HepG2 (cell line): ENCODE data around the gene TBCCD1. TPM values are rescaled to one million over a fixed set of nuclear protein-coding genes. Genes with fewer than 3 reads are reported as not detected.
A peak's percentile ranks its signal among the peaks of the same experiment; 100 is the strongest.

Experiments used
- EED ChIP-seq: sonication (generic); formaldehyde crosslinking; IDR thresholded peaks from 2 replicates; pipeline ENCODE4 v1.5.0; 2020; ENCODE audit warnings: mild to moderate bottlenecking, missing genetic modification reagents
- FOXK1 ChIP-seq: sonication (generic); formaldehyde crosslinking; IDR thresholded peaks from 2 replicates; pipeline ENCODE4 v1.4.0; 2020; ENCODE audit warnings: low read depth, missing genetic modification reagents, borderline replicate concordance
- NFIC ChIP-seq: IDR thresholded peaks from 2 replicates; pipeline ENCODE4 v1.6.1; 2012; ENCODE audit warnings: mild to moderate bottlenecking, low read length, inconsistent platforms
- NFKBIZ ChIP-seq: IDR thresholded peaks from 2 replicates; pipeline ENCODE4 v1.6.1; 2018; ENCODE audit warnings: missing genetic modification reagents, missing compliant biosample characterization
- REST ChIP-seq, 2 experiments: IDR thresholded peaks; 2 replicates each; pipeline ENCODE4 v1.6.1; 2011 to 2012; ENCODE audit warnings: low read length in 2 of 2, borderline replicate concordance in 1 of 2, low read depth in 1 of 2, mild to moderate bottlenecking in 1 of 2, moderate library complexity in 1 of 2
- RXRA ChIP-seq: sonication (generic); formaldehyde crosslinking; IDR thresholded peaks from 2 replicates; pipeline ENCODE4 v1.5.1; 2020; ENCODE audit warnings: missing genetic modification reagents
- ZBTB1 ChIP-seq: sonication (generic); formaldehyde crosslinking; IDR thresholded peaks from 2 replicates; pipeline ENCODE4 v1.4.0; 2020; ENCODE audit warnings: missing genetic modification reagents, borderline replicate concordance
- ZBTB8A ChIP-seq: sonication (generic); formaldehyde crosslinking; IDR thresholded peaks from 2 replicates; pipeline ENCODE4 v1.4.0; 2020; ENCODE audit warnings: mild to moderate bottlenecking, low read depth, missing genetic modification reagents, borderline replicate concordance
- ZNF589 ChIP-seq: sonication (generic); formaldehyde crosslinking; conservative IDR thresholded peaks from 2 replicates; pipeline ENCODE4 v1.8.0; 2022; ENCODE audit warnings: mild to moderate bottlenecking, moderate library complexity, missing genetic modification reagents
- ZNF75D ChIP-seq: sonication (generic); formaldehyde crosslinking; IDR thresholded peaks from 2 replicates; pipeline ENCODE4 v1.8.1; 2023; ENCODE audit warnings: missing genetic modification reagents, mild to moderate bottlenecking, borderline replicate concordance
- ZNF782 ChIP-seq: sonication (generic); formaldehyde crosslinking; IDR thresholded peaks from 2 replicates; pipeline ENCODE4 v1.4.0; 2020; ENCODE audit warnings: missing genetic modification reagents, mild to moderate bottlenecking, borderline replicate concordance
- ZSCAN25 ChIP-seq: sonication (generic); formaldehyde crosslinking; IDR thresholded peaks from 2 replicates; pipeline ENCODE4 v1.8.0; 2022; ENCODE audit warnings: mild to moderate bottlenecking, missing genetic modification reagents
- polyA plus RNA-seq, 8 experiments: library from polyadenylated mRNA; depleted of rRNA in 3 of 8; stranded (reverse) in 7 of 8; unstranded in 1 of 8; fragments of >200 nt; fragmentation: Illumina TruSeq in 4 of 8; extraction: Trizol in 4 of 8; gene quantifications; 2 replicates each; pipeline versions ENCODE4 v1.2.1 to v1.2.3, GENCODE V29; 2011 to 2016; ENCODE audit warnings: low read depth in 4 of 8, missing spikeins in 1 of 8, mixed read lengths in 1 of 8; ENCODE audit not compliant: insufficient read depth in 1 of 8
- total RNA-seq, 5 experiments: library from RNA; depleted of rRNA; stranded (reverse); fragments of >200 nt; fragmentation: Illumina TruSeq; extraction: Trizol; gene quantifications; 2 replicates each; pipeline ENCODE4 v1.2.3, GENCODE V29; 2016; ENCODE audit warnings: low read depth in 1 of 5
- TF ChIP-seq, protein P1 (sequence below): sonication (generic); formaldehyde crosslinking; IDR thresholded peaks from 2 replicates; pipeline ENCODE4 v1.4.0; 2020; ENCODE audit warnings: missing genetic modification reagents
- TF ChIP-seq, protein P2 (sequence below): IDR thresholded peaks from 2 replicates; pipeline ENCODE4 v1.6.1; 2016; ENCODE audit warnings: low read depth
- TF ChIP-seq, protein P3 (sequence below): sonication (generic); formaldehyde crosslinking; IDR thresholded peaks from 2 replicates; pipeline ENCODE4 v1.4.0; 2020; ENCODE audit warnings: missing genetic modification reagents
- TF ChIP-seq, protein P4 (sequence below): sonication (generic); formaldehyde crosslinking; IDR thresholded peaks from 2 replicates; pipeline ENCODE4 v1.4.0; 2020; ENCODE audit warnings: missing genetic modification reagents, borderline replicate concordance

Gene TBCCD1
- total and polyA plus RNA-seq, 2 of the 13 experiments (the other 11 are each of a cell fraction or from before 2014, with no cell fraction given), result 13.6 to 16.2 TPM

- TF ChIP-seq, protein P1, sequence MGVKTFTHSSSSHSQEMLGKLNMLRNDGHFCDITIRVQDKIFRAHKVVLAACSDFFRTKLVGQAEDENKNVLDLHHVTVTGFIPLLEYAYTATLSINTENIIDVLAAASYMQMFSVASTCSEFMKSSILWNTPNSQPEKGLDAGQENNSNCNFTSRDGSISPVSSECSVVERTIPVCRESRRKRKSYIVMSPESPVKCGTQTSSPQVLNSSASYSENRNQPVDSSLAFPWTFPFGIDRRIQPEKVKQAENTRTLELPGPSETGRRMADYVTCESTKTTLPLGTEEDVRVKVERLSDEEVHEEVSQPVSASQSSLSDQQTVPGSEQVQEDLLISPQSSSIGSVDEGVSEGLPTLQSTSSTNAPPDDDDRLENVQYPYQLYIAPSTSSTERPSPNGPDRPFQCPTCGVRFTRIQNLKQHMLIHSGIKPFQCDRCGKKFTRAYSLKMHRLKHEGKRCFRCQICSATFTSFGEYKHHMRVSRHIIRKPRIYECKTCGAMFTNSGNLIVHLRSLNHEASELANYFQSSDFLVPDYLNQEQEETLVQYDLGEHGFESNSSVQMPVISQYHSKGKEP (CRISPR knock-in tag), result 0 out of 2 replicates have a peak, but pooled peaks have one; percentile 31
- TF ChIP-seq EED, result peak; percentile 56; the same call in 1 of the 2 replicates
- no peak; the same call in 1 of the 2 replicates for TF ChIP-seq ZNF782 (CRISPR knock-in tag)
- no peak for TF ChIP-seq ZBTB1
- TF ChIP-seq ZSCAN25 (CRISPR knock-in tag), result peak; percentile 48; the same call in 1 of the 2 replicates
- no peak for TF ChIP-seq ZNF75D (CRISPR knock-in tag)
- 0 out of 2 replicates have a peak, but pooled peaks have one; percentile 21 for TF ChIP-seq ZBTB8A (CRISPR knock-in tag)
- TF ChIP-seq FOXK1 (CRISPR knock-in tag), result 0 out of 2 replicates have a peak, but pooled peaks have one; percentile 65
- TF ChIP-seq REST (IDR thresholded peaks at IDR 0.05; ENCODE audit: borderline replicate concordance in 1 of 2, low read depth in 1 of 2, low read length in 2 of 2), result peak in 1 of 2 experiments; percentile 83; a peak in 3 of 4 replicates
- no peak for TF ChIP-seq NFIC
- TF ChIP-seq ZNF589 (CRISPR knock-in tag), result no peak; the same call in 1 of the 2 replicates
- TF ChIP-seq NFKBIZ (CRISPR knock-in tag), result peak; percentile 86
- TF ChIP-seq, protein P2, sequence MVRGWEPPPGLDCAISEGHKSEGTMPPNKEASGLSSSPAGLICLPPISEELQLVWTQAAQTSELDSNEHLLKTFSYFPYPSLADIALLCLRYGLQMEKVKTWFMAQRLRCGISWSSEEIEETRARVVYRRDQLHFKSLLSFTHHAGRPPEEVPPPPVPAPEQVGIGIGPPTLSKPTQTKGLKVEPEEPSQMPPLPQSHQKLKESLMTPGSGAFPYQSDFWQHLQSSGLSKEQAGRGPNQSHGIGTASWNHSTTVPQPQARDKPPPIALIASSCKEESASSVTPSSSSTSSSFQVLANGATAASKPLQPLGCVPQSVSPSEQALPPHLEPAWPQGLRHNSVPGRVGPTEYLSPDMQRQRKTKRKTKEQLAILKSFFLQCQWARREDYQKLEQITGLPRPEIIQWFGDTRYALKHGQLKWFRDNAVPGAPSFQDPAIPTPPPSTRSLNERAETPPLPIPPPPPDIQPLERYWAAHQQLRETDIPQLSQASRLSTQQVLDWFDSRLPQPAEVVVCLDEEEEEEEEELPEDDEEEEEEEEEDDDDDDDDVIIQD, result peak; percentile 79
- TF ChIP-seq, protein P3, sequence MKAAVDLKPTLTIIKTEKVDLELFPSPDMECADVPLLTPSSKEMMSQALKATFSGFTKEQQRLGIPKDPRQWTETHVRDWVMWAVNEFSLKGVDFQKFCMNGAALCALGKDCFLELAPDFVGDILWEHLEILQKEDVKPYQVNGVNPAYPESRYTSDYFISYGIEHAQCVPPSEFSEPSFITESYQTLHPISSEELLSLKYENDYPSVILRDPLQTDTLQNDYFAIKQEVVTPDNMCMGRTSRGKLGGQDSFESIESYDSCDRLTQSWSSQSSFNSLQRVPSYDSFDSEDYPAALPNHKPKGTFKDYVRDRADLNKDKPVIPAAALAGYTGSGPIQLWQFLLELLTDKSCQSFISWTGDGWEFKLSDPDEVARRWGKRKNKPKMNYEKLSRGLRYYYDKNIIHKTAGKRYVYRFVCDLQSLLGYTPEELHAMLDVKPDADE (CRISPR knock-in tag), result peak; percentile 89; the same call in 1 of the 2 replicates
- TF ChIP-seq RXRA (CRISPR knock-in tag), result peak; percentile 83
- TF ChIP-seq, protein P4, sequence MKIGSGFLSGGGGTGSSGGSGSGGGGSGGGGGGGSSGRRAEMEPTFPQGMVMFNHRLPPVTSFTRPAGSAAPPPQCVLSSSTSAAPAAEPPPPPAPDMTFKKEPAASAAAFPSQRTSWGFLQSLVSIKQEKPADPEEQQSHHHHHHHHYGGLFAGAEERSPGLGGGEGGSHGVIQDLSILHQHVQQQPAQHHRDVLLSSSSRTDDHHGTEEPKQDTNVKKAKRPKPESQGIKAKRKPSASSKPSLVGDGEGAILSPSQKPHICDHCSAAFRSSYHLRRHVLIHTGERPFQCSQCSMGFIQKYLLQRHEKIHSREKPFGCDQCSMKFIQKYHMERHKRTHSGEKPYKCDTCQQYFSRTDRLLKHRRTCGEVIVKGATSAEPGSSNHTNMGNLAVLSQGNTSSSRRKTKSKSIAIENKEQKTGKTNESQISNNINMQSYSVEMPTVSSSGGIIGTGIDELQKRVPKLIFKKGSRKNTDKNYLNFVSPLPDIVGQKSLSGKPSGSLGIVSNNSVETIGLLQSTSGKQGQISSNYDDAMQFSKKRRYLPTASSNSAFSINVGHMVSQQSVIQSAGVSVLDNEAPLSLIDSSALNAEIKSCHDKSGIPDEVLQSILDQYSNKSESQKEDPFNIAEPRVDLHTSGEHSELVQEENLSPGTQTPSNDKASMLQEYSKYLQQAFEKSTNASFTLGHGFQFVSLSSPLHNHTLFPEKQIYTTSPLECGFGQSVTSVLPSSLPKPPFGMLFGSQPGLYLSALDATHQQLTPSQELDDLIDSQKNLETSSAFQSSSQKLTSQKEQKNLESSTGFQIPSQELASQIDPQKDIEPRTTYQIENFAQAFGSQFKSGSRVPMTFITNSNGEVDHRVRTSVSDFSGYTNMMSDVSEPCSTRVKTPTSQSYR (CRISPR knock-in tag), result peak; percentile 94; the same call in 1 of the 2 replicates
These were observed 45.8 kb upstream of the TBCCD1 start, which contains the start of gene AHSG (continued) for GRCh38 chr3:186612721-186613636.
